ENCODE data around the gene PGC.

The PGC gene

DNA sequence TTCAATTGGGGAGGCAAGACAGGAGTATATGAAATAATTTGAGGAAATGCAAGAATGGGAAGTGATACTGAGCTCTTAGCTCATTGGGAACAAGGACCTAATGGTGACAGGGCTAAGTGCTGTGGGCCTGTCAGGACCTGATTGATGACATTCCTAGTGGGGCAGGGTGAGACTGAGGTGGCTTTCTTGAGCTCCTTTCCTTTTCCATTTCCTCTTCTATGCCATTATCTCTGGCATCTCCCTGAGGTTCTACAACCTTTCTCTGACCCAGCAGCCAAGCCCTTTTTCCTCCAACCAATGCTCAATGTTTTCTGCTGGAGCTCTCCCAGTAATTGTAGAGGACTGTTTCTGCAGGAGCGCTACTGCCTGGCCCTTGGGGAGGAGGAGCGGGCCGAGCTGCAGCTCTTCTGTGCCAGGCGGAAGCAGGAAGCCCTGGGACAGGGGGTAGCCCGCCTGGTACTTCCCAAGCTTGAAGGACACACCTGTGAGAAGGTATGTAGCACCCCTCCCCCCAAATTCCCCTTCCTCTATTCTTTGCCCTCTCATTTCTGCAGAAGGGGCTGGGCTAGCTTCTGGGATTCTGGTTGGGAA is 37.5 kb upstream of the PGC start:
- Histone ChIP-seq H3K27ac (ENCODE audit: low read length) (no peak overlapping the region), H3K4me1 (ENCODE audit: control insufficient read depth, insufficient read depth, low read length) (peaks cover 41% of the 10 kb centered on the region), H3K9me3 (ENCODE audit: control insufficient read depth in 2 of 2, low read length in 2 of 2) (no peaks in the 10 kb centered on the region), H3K27me3 (ENCODE audit: control insufficient read depth in 1 of 2, insufficient read depth in 2 of 2, low read length in 2 of 2) (no peaks in the 10 kb centered on the region), H3K9ac (ENCODE audit: low read length in 2 of 2) (no peak overlapping the region), H3K4me3 (ENCODE audit: low read length in 2 of 2) (no peak overlapping the region), H3K36me3 (ENCODE audit: control insufficient read depth in 2 of 2, insufficient read depth in 2 of 2, low read length in 2 of 2) (peaks cover 3 to 6% of the 10 kb centered on the region in 2 donors)

- Histone ChIP-seq H3K9ac (ENCODE audit: low read length in 2 of 2) (no peak overlapping the region), H3K36me3 (ENCODE audit: control insufficient read depth in 2 of 2, insufficient read depth in 2 of 2, low read length in 2 of 2) (no peaks in the 10 kb centered on the region), H3K27me3 (ENCODE audit: control insufficient read depth in 1 of 2, insufficient read depth in 2 of 2, low read length in 2 of 2) (no peaks in the 10 kb centered on the region), H3K4me3 (ENCODE audit: low read length in 2 of 2) (no peak overlapping the region), H3K27ac (ENCODE audit: low read length) (no peak overlapping the region), H3K9me3 (ENCODE audit: control insufficient read depth in 2 of 2, low read length in 2 of 2) (no peaks in the 10 kb centered on the region), H3K4me1 (ENCODE audit: control insufficient read depth, insufficient read depth, low read length) (peaks cover 39% of the 10 kb centered on the region)
These were observed 36.0 kb upstream of the PGC start for GRCh38 chr6:41783106-41783780.

GRCh38 chr6:41781366-41781730 is 34.2 kb upstream of the PGC start:
- H3K4me1 ChIP-seq (ENCODE audit: control insufficient read depth, insufficient read depth, low read length), result peaks cover 32% of the 10 kb centered on the region
- H3K4me3 ChIP-seq (ENCODE audit: low read length in 2 of 2), result peak overlapping the region; percentile 74 to 79
- no peaks in the 10 kb centered on the region for H3K9me3 ChIP-seq (ENCODE audit: control insufficient read depth in 2 of 2, low read length in 2 of 2)
- no peaks in the 10 kb centered on the region for H3K27me3 ChIP-seq (ENCODE audit: control insufficient read depth in 1 of 2, insufficient read depth in 2 of 2, low read length in 2 of 2)
- H3K27ac ChIP-seq (ENCODE audit: low read length), result peak overlapping the region; percentile 18
- H3K36me3 ChIP-seq (ENCODE audit: control insufficient read depth in 2 of 2, insufficient read depth in 2 of 2, low read length in 2 of 2), result peaks cover 0 to 10% of the 10 kb centered on the region in 2 donors
- peak overlapping the region; percentile 58 to 59 for H3K9ac ChIP-seq (ENCODE audit: low read length in 2 of 2)

DNA sequence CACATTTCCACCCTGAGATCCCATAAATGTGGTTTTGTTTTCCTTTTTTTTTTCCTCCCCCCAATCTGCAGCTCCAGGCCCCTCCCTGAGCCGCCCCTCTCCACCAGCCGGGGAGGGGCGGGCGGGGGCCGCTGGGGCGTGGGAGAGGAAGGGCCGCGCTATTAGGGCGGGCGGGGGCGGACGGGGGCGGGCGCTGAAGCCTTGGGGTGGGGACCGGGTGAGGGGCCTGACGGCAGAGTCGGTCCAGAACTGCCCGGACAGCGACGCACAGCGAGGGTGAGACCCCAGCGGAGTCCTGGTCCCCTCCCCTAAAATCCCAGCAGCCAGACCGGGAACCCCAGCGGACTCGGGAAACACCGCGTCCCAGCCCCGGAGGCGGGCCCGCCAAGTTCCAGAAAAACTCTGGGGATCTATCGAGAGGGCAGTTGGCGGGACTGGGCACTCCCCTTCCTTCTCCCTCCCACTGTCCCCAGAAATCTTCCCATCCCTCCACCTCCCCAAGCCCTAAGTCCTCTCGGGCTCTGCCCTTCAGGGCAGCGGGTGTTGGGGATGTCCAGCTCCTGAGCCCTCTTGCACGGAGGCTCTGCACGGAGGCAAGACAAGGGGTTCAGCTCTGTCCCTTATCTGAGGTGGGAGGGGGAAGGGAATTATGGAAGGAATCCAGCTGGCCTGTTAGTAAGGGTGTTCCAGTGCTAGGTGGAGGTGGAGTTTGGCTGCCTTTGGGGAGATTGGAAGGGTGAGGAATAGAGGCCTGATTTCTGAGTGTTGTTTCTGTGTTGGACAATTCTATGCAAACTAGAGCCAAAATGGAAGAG is 33.6 kb upstream of the PGC start, which contains the start of gene PRICKLE4:
Gene PRICKLE4, plus strand, starts transcription at position 232 of the 815 bp plus-strand sequence. CDS start 2,692 bp downstream, outside the sequence.
- H3K4me3 ChIP-seq (ENCODE audit: low read length in 2 of 2), result peak within 1 kb of the TSS; percentile 79 to 86
- H3K27ac ChIP-seq (ENCODE audit: low read length), result peak within 1 kb of the TSS; percentile 37
- peaks cover under 1 to 11% of the 10 kb centered on the region in 2 donors for H3K36me3 ChIP-seq (ENCODE audit: control insufficient read depth in 2 of 2, insufficient read depth in 2 of 2, low read length in 2 of 2)
- H3K27me3 ChIP-seq (ENCODE audit: control insufficient read depth in 1 of 2, insufficient read depth in 2 of 2, low read length in 2 of 2), result no peaks in the 10 kb centered on the region
- H3K9me3 ChIP-seq (ENCODE audit: control insufficient read depth in 2 of 2, low read length in 2 of 2), result no peaks in the 10 kb centered on the region
- H3K4me1 ChIP-seq (ENCODE audit: control insufficient read depth, insufficient read depth, low read length), result peaks cover 27% of the 10 kb centered on the region
- H3K9ac ChIP-seq (ENCODE audit: low read length in 2 of 2), result peak within 1 kb of the TSS; percentile 58 to 59

- Histone ChIP-seq H3K27ac (ENCODE audit: low read length) (peak within 1 kb of the TSS; percentile 37), H3K4me3 (ENCODE audit: low read length in 2 of 2) (peak within 1 kb of the TSS; percentile 79 to 86), H3K27me3 (ENCODE audit: control insufficient read depth in 1 of 2, insufficient read depth in 2 of 2, low read length in 2 of 2) (no peaks in the 10 kb centered on the region), H3K4me1 (ENCODE audit: control insufficient read depth, insufficient read depth, low read length) (peaks cover 20% of the 10 kb centered on the region), H3K9ac (ENCODE audit: low read length in 2 of 2) (peak within 1 kb of the TSS; percentile 64 to 76), H3K9me3 (ENCODE audit: control insufficient read depth in 2 of 2, low read length in 2 of 2) (no peaks in the 10 kb centered on the region), H3K36me3 (ENCODE audit: control insufficient read depth in 2 of 2, insufficient read depth in 2 of 2, low read length in 2 of 2) (peaks cover 8 to 18% of the 10 kb centered on the region in 2 donors)
These were observed 32.8 kb upstream of the PGC start, which contains the start of gene FRS3 for GRCh38 chr6:41779788-41780550. Gene FRS3, minus strand, starts transcription at chr6:41779900. Its CDS starts 2,913 bp downstream, at chr6:41776987.

DNA sequence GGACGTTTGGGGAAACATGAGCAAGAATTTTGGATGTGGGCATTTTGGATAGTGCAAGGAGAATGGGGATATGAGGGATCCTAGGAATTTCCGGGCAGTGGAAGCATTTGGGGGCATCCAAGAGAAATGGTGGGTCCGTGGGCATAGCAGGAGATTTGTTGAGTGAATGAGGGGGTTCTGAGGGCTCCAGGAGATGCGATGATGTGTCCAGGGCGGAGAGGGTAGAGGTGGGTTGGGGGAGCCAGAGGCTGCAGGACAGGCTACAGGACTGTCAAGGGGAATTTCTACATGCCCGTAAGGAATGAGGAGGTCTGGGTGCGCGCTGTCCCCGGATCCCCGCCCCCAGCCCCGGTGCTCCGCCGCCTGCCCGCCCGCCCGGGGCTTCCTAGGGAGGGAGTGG is 32.1 kb upstream of the PGC start:
- peak overlapping the region; percentile 62 to 79 for H3K4me3 ChIP-seq (ENCODE audit: low read length in 2 of 2)
- no peak overlapping the region for H3K27ac ChIP-seq (ENCODE audit: low read length)
- peak overlapping the region; percentile 64 to 76 for H3K9ac ChIP-seq (ENCODE audit: low read length in 2 of 2)
- H3K9me3 ChIP-seq (ENCODE audit: control insufficient read depth in 2 of 2, low read length in 2 of 2), result no peaks in the 10 kb centered on the region
- H3K4me1 ChIP-seq (ENCODE audit: control insufficient read depth, insufficient read depth, low read length), result peaks cover 19% of the 10 kb centered on the region
- peaks cover 14 to 24% of the 10 kb centered on the region in 2 donors for H3K36me3 ChIP-seq (ENCODE audit: control insufficient read depth in 2 of 2, insufficient read depth in 2 of 2, low read length in 2 of 2)
- H3K27me3 ChIP-seq (ENCODE audit: control insufficient read depth in 1 of 2, insufficient read depth in 2 of 2, low read length in 2 of 2), result no peaks in the 10 kb centered on the region

- Histone ChIP-seq H3K27ac (ENCODE audit: low read length) (no peak overlapping the region), H3K4me1 (ENCODE audit: control insufficient read depth, insufficient read depth, low read length) (peaks cover 19% of the 10 kb centered on the region), H3K36me3 (ENCODE audit: control insufficient read depth in 2 of 2, insufficient read depth in 2 of 2, low read length in 2 of 2) (peaks cover 17 to 27% of the 10 kb centered on the region in 2 donors), H3K9me3 (ENCODE audit: control insufficient read depth in 2 of 2, low read length in 2 of 2) (no peaks in the 10 kb centered on the region), H3K27me3 (ENCODE audit: control insufficient read depth in 1 of 2, insufficient read depth in 2 of 2, low read length in 2 of 2) (no peaks in the 10 kb centered on the region), H3K9ac (ENCODE audit: low read length in 2 of 2) (peak overlapping the region in 1 of 2 donors; percentile 64), H3K4me3 (ENCODE audit: low read length in 2 of 2) (peak overlapping the region; percentile 62 to 79)
These were observed 31.7 kb upstream of the PGC start for GRCh38 chr6:41778895-41779294.

DNA sequence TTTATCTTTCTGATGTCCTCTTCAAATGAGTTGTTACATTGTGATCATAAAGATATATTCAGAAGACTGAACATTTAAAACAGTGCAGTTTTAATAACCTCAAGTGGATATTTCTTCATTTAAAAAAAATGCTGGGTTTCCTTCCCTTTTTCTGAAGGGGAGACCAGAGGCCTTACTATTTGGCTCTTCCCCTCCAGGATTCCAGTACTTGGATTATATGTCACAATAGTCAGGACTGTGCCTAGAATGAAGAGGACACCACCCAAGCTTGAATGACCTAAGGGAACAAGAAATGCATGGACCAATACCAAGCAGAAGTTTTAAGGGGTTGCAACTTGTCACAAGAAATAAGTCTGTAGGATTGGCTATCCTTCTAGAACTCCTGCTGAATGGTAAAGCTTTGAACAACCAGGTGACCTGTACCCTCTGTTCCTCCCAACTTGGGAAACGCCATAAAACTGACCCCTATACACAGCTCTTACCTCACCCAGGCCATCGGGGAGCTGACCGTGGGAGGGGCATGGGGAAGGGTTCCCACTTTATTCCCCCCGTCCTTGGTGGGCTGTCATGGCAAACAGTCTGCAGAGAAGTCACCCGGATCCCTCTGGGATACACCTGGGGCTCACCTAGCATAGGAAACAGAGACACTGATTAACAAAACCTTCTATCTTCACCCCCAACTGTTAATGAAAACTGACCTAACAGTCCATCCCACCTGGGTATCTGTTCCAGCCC is 30.5 kb upstream of the PGC start:
- H3K9ac ChIP-seq (ENCODE audit: low read length in 2 of 2), result no peak overlapping the region
- H3K4me3 ChIP-seq (ENCODE audit: low read length in 2 of 2), result no peak overlapping the region
- no peak overlapping the region for H3K27ac ChIP-seq (ENCODE audit: low read length)
- peaks cover 17 to 29% of the 10 kb centered on the region in 2 donors for H3K36me3 ChIP-seq (ENCODE audit: control insufficient read depth in 2 of 2, insufficient read depth in 2 of 2, low read length in 2 of 2)
- no peaks in the 10 kb centered on the region for H3K27me3 ChIP-seq (ENCODE audit: control insufficient read depth in 1 of 2, insufficient read depth in 2 of 2, low read length in 2 of 2)
- no peaks in the 10 kb centered on the region for H3K9me3 ChIP-seq (ENCODE audit: control insufficient read depth in 2 of 2, low read length in 2 of 2)
- H3K4me1 ChIP-seq (ENCODE audit: control insufficient read depth, insufficient read depth, low read length), result peaks cover 19% of the 10 kb centered on the region

- H3K4me1 ChIP-seq (ENCODE audit: control insufficient read depth, insufficient read depth, low read length), result peaks cover 7% of the 10 kb centered on the region
- peaks cover 25 to 45% of the 10 kb centered on the region in 2 donors for H3K36me3 ChIP-seq (ENCODE audit: control insufficient read depth in 2 of 2, insufficient read depth in 2 of 2, low read length in 2 of 2)
- no peaks in the 10 kb centered on the region for H3K9me3 ChIP-seq (ENCODE audit: control insufficient read depth in 2 of 2, low read length in 2 of 2)
- no peak overlapping the region for H3K27ac ChIP-seq (ENCODE audit: low read length)
- H3K4me3 ChIP-seq (ENCODE audit: low read length in 2 of 2), result no peak overlapping the region
- H3K27me3 ChIP-seq (ENCODE audit: control insufficient read depth in 1 of 2, insufficient read depth in 2 of 2, low read length in 2 of 2), result no peaks in the 10 kb centered on the region
- H3K9ac ChIP-seq (ENCODE audit: low read length in 2 of 2), result no peak overlapping the region
These were observed 28.2 kb upstream of the PGC start for GRCh38 chr6:41775293-41775882.
